Activated naive CD4-positive, alpha-beta T cell treated with Interleukin-2 at 50 U/mL for 16 hours (primary cell): ENCODE results near the gene APP.
A peak's percentile ranks its signal among the peaks of the same experiment; 100 is the strongest.

Experiments used
- DNase-seq: peaks from one replicate; pipeline ENCODE4 v3.0.0-alpha.2; 2020

Gene APP

DNA sequence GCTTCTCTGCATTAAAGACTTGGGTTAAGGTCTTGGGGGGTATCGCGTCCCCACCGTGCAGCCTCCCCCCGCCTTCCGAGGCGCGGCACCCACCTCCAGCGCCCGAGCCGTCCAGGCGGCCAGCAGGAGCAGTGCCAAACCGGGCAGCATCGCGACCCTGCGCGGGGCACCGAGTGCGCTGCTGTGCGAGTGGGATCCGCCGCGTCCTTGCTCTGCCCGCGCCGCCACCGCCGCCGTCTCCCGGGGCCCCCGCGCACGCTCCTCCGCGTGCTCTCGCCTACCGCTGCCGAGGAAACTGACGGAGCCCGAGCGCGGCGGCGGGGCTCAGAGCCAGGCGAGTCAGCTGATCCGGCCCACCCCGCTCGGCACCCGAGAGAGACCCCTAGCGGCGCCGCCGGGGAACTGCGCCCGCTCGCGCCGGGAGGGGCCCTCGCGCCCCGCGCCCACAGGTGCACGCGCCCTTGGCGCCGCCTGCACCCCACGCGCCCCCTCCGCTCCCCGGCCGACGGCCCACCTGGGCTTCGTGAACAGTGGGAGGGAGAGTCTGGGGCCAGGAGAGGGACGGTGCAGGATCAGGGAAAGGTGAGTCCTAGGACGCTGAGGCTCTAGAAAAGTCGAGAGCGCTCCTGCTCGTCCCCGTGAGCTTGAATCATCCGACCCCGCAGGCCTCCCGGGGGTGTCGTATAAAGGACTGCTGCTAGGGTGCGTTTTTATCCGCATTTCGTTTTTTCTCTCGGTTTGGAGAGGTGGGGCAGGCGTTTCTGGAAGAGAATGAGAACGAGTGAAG is at the start of gene APP:
Gene APP, minus strand, starts transcription at position 300 of the 787 bp plus-strand sequence. Its CDS starts 150 bp downstream, at position 150.
- DNase-seq, result peak; percentile 89

DNA sequence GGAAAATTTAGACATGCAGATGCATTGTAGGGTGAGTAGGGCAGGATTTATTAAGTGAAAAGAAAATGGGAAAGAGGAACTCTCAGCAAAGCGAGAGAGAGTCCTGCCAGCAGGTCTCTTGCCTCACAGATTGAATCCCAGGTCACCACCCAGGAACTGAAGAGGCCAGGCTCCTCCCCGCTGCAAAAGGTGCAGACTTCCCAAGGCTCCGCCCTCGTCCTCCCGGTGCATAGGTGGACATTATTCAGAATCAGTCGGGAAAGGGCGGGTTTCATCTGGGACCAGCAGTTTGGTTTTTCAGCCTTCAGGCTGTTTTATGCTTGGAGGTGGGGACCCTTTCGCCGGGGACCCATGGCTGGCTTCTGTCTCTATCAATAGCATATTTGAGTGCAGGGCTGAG is 41.6 kb upstream of the APP start:
- DNase-seq, result no peak

DNA sequence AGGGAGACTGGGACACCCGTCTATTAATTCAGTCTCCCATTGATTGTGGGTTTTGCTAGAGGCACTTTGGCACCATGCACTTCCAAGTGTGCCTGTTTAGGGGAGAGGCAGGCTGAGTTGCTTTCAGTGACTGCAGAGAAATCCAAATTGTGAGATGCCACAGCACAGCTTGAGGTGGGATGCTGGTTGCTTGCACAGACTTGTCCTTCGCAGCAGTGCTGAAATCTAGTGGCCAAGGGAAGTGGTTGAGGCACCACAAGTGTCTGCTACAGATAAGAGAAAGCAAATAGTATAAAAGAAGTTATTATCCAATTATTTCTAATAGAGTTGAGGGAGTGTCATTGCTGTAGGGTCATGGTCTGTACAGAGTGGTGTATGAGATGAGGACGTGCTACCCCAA is 40.0 kb upstream of the APP start:
- no peak for DNase-seq

DNA sequence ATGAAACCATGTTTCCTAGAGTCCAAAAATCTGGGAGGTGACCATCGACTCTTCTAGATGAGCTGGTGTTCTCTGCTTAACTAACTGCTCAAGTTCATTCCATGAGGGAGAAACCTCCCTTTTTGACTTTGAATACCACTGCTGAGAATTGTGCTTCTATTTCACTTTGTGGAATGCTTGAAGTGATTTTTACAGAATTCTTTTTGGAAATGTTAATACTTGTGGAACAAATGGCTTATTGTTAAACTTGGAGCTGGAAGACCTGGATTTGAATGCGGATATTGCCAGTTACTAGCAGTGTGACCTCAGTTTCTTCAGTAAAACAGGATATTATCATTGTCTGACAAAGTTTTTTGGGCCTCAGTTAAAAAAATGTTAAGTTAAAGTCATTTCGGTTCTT is 36.5 kb upstream of the APP start:
- no peak for DNase-seq

DNA sequence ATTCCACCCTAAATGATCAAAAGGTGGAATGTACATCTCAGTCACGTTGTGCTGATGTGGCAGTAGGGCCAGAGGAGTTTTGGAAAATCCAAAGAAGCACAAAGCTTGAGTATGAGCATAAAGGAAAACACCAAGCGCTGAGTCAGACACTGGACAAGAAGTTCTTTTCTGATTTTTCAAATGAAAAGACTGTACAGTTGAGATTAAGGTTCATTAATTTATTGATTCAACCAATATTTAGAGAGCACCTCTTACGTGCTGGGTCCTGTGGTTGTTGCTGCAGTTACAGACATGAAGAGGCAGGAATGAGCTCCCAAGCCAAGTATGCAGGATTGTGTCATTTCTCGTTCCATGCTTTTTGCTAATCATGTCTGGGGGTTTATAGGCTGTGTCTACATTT is 28.9 kb upstream of the APP start:
- no peak for DNase-seq

DNA sequence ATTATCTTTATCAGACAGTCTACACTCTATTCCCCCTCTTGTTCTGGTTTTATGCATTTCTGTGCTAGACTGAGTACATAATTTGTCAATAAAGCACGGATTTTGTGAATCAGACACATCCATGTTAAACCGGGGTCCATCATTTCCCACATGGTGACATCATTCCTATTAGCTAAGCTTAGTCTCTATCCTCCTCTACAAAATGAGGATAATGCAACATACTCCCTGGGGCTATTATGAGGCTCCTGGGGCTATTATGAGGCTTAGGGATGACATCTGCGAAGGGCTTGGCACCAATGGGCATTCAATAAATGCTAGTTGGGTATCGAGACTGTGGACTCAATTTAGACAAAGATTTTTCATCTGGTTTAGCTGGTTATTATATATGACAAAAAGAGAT is 25.1 kb upstream of the APP start:
- no peak for DNase-seq

DNA sequence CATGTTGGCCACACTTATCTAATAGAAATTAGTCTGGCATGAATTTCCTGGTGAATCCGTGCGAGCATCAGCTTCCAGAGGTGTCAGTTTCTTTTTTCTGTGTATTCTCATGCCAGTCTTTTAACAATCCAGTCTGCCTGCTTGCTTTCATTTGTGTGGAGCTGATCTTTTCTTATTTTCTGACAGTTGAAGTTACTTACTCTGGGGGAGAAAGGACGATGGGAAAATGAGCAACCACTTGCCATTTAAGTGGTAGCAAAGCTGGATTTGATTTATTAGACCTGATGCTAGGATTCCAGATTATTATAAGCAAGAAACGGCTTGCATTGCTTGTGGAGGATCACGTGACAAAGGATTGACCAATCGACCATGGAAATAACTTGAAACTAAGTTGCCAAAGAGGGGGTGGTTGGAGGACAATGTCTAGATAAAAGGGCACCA is 24.3 kb upstream of the APP start:
- no peak for DNase-seq

DNA sequence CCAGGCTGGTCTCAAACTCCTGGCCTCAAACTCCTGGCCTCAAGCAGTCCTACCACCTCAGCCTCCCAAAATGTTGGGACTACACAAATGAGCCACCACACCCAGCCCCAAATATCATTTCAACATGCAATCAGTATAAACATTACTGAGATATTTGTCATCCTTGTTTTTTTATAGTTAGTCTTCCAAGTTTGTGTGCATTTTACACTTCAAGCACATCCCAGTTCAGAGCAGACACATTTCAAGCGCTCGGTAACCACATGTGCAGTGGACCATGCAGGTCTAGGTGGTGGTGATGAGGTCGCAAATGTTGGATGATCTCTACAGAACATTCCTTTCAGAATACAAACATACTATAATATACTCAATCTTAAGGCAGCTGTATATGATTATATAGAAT is 23.8 kb upstream of the APP start:
- DNase-seq, result no peak

DNA sequence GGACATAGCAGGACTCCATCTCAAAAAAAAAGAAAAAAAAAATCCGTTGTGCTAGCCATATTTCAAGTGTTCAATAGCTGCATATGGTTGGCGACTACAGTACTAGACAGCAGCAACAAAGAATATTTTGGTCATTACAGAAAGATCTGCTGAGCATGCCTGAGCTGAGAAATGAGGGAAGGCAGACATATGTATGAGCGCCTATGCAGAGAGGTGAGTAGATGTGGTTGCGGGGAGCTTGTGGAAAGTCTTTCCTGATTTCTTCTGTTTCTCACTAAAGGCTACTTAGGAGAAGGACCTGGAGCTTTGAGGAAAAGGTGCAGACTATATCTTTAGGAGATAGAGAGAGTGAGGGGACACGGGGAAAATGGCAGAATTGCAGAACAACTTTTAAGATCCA is 21.0 kb upstream of the APP start:
- DNase-seq, result no peak

DNA sequence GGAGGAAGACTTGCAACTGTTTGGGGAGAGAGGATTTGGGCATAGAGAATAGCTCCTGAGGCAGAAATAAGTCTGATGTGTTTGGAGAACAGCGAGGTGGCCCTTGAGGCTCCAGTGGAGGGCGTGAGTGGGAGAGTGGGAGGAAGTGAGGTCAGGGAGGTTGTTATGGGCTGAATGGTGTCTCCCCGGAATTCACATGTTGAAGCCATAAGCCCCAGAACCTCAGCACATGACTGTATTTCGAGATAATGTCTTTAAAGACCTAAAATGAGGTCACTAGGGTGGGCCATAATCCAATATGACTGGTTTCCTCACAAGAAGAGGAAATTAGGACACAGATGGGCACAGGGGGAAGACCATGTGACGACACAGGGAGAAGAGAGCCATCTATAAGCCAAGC is 17.9 kb upstream of the APP start:
- no peak for DNase-seq

DNA sequence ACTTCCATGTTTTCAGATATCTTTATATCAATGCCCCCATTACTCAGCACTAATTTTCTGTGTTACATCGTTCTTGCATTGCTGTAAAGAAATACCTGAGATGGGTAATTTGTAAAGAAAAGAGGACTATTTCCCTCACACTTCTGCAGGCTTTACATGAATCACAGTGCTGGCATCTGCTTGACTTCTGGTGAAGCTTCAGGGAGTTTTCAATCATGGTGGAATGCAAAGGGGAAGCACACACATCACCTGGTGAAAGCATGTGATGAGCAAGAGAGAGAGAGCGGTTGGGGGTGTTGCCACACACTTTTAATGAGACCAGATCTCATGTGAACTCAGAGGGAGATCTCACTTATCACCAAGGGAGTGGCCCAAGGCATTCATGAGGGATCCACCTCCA is 14.9 kb upstream of the APP start:
- DNase-seq, result no peak

DNA sequence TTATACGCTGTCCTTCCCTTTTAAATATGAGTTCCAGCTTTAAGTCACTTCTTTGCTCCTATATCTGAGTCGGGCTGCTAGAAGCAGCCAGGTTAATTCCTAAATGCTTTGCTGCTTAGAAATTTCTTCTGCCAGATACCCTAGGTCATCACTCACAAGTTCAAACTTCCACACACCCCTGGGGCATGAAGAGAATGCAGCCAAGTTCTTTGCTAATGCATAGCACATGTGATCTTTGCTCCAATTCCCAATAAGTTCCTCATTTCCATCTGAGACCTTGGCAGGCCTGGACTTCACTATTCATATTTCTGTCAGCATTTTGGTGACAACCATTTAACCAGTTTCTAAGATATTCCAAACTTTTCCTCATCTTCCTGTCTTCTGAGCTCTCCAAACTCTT is 14.5 kb upstream of the APP start:
- no peak for DNase-seq

DNA sequence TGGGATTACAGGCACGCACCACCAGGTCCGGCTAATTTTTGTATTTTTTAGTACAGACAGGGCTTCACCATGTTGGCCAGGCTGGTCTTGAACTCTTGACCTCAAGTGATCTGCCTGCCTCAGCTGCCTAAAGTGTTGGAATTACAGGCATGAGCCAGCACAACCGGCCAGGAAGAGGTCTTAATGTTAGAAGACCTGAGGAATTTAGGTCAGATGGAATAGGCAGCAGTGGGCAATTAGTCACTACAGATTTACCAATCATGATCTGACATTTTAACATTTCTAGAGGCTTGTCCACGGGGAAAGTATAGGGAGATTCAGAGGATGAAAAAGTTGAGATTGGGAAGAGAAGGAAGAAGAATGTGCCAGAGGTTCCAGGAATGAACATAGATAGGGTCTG is 8.9 kb upstream of the APP start:
- DNase-seq, result no peak

DNA sequence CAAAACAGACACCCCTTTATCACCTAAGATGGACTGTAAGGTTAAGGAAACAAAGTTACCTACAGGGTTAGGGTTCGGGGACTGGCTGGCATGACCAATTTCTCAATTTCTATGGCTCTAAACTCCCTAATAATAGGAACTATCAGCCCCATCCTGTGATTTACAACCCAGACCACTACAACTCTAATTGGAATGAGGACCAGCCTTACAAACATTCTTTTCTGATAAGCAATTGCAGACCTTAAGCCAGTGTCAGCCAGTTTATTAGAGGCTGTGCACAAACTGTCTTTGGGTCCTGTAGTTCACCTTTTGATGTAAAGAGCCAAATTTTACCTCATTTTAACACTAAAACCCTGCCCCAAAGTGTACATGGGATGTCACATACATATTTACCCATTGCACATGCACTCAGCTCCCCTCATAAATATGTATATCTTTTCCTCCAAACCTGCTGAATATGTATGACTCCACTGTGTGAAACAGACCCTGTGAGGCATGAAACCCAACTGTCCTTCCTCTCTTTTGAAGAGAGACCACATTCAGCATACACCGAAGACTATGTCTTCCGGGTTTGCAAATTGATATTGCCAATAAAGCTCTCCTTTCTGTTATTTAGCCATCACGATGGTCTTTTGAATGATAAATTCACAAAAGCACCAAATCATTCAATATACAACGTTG is 7.3 kb upstream of the APP start:
- DNase-seq, result no peak

DNA sequence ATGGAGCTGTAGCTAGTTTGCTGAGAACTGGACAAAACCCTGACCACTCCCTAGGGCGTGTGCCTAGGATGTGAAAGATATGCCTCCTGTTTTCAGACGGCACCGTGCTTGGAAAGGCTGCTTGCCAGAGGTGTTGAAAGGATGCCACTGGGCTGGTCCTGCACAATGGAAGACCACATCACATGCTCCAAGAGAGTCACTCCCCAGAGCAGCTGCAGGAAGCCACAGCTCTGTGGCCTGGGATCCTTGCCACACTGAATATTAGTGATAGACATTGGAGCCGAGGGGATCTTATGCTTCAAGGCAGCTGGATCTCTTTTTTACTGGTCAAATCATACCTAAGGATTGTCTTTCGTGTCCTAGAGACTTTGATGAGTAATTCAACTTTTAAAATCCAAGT is 6.6 kb upstream of the APP start:
- DNase-seq, result no peak

DNA sequence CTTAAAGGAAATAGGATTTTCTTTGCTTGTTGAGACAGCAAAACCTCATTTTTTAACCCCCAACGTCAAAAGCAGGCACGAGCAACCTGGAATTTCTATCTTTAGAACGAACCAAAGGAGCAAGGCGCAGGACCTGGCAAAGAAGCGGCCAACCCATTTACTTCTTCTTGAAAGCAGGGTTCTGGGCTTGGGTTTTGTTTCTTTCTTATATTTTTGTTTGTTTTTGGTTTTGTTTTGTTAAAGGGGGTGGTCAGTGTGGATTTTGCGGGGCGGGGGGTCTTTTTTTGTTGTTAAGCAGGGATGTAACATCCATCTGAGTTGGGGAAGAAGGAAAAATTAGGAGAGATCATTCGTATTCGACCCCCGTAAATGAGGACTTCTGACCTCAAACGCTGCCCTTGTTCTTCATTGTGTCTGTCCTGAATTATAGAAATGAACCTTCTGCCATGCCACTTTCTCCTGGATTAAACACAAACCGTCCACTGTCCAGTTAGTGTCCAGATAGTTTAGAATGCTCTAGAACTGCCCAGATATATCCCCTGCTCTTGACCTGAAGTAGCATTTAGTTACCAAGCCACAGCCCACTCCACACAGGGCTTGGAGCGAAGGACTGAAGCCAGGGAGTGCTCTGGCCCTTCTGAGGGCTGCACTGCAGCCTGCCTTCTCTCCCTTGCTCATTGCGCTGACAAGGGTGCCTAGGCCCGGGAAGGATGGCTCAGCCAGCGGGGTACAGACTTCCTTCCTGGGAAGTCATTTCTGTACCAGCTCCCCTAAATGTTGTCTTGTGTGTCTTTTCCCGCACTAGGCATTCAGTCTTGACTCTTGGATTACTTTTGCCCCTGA is 909 bp upstream of the APP start:
- no peak for DNase-seq

DNA sequence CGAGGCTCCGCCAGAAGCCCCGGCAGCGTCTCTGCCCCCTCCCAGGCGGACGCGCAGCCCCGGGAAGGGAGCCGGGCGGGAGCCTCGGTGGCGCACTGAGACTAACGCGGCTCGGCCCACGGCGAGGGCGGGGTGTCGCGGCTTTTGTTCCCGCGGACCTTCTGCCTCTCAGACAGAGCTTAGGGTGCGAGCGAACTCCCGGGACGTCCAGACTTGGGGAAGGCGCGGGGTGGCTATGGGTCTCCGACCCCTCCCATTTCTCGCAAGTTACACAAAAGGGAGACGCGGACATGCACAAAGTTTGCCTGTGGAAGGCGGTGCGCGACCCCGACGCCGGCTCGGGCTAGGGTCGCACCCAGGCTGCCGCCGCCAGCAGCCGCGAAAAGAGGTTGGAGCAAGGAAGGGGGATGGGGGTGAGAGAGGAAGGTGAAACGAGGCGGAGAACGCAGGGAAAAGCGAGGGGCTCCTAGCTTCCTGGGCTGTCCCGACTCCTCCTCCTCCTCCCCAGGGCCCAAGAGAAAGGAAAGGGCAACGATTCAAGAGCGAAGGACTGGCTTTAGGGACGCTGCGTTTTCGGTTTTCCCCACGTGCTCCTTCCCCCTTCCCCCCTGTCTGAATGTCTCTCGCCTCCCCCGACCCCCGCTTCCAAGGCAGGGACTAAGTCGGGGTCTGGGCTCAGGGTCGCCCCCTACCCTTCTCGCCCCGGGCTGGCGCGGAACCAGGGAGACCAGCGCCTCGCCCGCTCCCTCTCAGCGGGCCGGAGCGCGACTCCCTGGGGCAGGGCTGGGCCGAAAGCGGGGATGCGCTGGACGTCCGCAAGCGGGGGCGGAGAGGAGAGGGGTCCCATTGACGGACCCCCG is 729 bp downstream of the APP start:
- peak; percentile 40 for DNase-seq

DNA sequence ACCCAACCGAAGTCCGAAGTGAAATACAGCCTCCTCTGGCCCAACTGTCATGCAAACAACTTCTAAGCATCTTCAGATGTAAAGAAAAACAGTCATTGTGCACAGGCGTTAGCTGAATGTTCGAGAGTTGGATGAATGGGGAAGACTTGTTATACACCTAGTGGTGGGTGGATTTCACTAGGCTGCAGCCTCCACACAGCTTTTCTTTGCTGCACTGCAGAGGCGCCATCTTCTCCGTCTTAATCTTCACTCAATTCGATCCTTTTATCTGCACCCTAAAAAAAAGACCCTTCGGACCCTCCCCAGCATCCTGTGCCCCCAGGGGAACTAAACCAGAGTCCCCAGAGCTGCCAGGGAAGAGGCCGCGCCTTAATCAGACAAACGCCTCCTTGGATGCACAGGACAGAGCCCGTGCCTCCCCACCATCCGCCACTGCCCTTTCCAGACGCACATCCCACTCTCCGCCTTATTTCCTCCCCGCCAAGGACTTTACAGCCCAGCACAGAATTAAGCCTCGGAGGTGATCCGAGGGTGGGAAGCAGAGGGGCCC is 1.4 kb downstream of the APP start:
- DNase-seq, result peak; percentile 30

DNA sequence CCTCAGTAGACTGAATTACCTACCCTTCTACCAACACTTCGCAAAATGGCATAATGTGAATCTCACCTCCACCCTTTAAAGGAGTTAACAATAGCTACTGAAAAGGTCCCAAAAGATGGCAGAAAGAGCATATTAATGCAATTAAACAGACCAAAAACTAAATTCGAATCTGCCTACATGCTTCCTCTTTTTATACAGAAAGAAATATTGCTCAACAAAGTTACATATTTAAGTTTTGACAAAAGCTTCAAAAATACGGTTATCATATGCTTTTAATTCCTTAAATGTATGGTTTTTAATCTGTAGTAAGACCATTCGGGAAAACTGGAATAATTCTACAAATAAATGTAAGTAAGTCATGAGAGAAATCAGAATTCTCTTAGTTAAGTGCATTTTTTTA is 2.2 kb downstream of the APP start:
- no peak for DNase-seq

DNA sequence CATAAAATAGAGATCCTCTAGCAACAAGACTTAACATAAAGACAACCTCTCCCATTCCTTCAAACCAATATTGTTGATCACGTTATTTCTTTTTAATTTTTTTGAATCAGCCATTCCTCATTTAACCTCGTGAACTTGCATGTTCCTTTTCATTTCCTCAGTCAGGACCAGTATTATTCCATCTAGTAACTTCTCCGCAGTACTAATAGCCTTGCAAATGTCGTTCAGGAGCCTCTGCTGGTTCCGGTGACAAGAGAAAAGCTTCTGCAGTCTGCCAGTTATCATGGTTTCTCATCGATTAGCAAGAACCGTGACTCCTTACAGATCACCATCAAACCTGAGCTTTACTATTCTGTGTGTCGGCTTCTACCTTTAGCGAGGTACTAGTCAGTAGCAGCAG is 3.0 kb downstream of the APP start:
- DNase-seq, result no peak

DNA sequence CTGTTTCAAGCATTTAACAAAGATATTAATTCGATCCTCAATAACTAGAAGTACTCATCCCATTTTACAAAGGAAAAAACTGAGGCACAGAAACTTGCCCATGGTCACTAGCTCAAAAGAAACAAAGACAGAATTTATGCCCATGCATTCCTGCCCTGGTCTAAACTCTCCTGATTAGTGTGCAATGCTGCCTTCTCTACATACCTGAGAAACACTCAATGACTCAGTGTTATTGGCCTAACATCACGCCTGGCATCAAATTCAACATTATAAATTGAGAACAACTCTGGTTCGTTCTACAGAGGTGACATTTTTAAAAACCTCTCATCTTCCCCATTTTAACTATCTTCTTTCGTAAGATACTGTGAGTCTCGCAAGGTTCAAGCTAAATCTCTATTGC is 5.2 kb downstream of the APP start:
- DNase-seq, result no peak

DNA sequence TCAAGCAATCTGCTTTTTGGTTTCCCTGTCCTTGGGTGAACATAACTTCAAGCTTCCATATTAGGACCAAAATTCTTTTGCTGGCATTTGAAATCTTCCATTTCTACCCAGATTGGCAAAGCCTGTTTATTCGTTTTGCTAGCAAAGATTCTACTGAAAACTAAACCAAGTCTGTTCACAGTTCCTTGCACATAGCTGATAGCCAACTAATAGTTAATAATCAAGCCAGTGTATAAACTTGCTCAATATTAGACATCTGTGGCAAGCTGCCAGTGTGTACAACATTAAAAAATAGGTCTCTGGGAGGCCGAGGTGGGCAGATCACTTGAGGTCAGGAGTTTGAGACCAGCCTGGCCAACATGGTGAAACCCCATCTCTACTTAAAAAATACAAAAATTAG is 6.3 kb downstream of the APP start:
- DNase-seq, result no peak

DNA sequence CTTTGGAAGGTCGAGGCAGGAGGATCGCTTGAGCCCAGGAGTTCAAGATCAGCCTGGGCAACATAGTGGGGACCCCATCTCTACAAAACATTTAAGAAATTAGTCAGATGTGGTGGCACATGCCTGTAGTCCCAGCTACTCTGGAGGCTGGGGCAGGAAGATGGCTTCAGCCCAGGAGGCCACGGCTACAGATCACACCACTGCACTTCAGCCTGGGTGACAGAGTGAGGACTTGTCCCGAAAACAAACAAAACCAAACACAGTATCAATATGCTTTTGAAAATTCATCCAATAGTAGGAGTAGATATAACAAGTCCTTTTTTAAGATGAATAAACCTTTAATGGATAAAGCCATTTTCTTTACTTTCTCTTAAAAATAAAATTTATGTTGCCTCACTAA is 8.5 kb downstream of the APP start:
- no peak for DNase-seq
